NCI-H1930 (cell line): ENCODE data around the gene CXCL12.

ENCODE experiments used
- DNase-seq, 2 experiments: peaks; one replicate each; lab custom pipeline; 2025; lab: John Stamatoyannopoulos, UW

CXCL12 gene

DNA sequence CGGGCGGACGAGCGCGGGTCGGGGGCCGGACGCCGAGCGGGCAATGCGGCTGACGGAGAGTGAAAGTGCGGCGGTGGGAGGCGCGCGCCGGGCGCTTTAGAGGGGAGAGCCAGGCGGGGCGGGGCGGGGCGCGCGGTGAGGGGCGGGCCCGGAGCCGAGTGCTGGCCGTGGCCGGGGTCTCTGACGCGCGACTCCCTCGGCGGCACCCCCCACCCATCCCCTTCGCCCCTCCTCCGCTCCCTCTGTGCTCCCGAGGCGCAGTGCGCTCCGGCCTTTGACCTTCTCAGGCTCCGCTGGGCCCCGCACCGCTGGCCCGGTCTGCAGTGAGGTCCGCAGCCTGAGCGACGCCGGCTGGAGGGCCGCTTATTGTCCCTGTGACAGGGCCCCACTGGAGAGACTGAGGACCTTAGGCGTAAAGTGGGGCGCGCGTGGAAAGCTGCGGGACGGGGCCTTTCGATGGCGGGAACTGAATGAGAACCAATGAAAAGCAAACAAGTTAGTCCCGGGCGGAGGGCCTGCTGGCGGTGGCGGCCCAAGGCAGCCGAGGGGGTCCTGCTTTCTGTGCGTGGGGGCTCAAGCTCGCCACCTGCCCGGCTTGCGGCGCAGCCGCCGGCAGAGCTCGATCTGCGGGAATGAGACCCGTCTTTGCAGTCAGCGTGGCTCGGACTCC, at the start of gene CXCL12:
Gene CXCL12 (minus strand): TSS at position 72 of the 670 bp plus-strand sequence. CDS start 92 bp downstream, outside the sequence.
- no peak for DNase-seq

DNA sequence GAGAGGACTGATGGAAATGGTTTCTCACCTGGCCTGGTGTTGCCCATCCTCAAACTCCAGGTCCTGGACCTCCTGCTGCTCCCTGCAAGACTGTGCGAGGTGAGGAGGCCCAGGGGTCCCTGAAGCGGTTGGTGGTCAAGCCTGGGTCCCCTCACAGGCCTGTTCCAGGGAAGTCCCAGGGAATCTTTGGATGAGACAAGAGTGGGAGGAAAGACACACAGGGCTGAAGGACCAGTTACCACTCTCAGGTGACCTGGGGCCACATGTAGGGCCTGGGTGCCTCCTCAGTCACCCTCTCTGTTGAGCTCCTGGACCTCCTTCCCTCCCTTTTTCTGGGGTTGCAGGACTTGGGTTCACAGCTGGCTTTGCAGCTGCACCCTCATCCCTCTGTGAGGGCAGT, 42.6 kb upstream of the CXCL12 start:
- DNase-seq: no peak

GRCh38 chr10:44427037-44427436, 42.1 kb upstream of the CXCL12 start:
- DNase-seq: no peak

DNA sequence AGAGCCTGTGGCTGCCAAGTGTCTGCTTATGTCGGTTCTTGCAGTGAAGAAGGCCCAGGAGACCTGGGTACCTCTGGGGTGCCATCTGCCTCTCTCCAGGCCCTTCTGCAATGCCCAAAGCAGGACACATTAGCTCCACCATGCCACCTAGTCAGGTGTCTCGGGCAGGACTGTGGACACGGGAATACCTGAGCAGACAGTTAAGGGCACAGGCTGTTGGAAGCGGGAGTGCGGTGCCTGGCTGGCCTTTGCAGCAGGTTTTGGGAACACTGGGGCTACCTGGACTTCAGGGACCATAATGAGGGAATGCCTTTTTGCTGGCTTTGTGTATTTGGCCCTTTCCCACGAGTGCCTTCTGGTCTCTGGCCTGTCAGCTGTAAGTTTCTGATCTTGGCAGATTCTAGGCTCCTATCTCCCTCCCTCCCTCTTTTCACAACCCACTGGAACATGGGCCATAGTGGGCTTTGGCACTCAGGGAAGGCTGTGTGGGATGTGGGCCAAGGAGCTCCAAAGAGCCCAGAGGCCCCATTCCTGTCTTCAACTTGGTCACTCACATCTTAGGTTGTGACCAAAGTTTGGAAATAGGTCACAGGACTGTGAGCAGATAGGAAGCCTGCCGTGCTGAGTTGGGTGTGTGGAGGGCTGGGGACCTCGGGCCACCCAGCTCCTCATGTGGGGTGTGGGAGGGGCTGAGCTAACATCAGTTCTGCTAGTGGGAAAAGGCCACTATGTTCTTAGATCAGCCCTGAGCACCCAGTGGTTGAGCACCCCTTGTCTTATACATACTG, 41.5 kb upstream of the CXCL12 start:
- DNase-seq: no peak

DNA sequence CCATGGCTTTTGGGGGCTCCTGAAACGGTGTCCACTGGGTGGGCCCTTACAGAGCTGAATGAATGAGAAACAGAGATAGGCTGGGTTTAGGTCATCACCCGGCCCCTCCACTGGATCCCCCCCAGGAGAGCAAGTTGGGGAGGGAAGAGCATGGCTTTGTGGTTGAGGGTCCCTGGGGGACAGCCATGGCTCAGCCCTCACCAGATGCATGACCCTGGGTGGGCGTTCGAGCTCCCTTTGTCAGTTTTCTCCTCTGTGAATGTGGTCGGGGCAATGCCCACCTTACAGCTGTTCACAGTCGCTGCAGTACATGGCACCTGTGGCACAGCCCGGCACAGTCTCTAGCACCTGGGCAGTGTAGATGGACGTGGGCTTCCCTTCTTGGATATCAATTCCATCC, 40.6 kb upstream of the CXCL12 start:
- DNase-seq: no peak

- DNase-seq: no peak
These were observed 40.1 kb upstream of the CXCL12 start for GRCh38 chr10:44424957-44425356.

- DNase-seq: no peak
These were observed 39.4 kb upstream of the CXCL12 start for GRCh38 chr10:44424298-44424697.

GRCh38 chr10:44422570-44423101, 37.7 kb upstream of the CXCL12 start:
- DNase-seq: no peak

- no peak for DNase-seq
These were observed 37.3 kb upstream of the CXCL12 start for GRCh38 chr10:44422153-44422552.

DNA sequence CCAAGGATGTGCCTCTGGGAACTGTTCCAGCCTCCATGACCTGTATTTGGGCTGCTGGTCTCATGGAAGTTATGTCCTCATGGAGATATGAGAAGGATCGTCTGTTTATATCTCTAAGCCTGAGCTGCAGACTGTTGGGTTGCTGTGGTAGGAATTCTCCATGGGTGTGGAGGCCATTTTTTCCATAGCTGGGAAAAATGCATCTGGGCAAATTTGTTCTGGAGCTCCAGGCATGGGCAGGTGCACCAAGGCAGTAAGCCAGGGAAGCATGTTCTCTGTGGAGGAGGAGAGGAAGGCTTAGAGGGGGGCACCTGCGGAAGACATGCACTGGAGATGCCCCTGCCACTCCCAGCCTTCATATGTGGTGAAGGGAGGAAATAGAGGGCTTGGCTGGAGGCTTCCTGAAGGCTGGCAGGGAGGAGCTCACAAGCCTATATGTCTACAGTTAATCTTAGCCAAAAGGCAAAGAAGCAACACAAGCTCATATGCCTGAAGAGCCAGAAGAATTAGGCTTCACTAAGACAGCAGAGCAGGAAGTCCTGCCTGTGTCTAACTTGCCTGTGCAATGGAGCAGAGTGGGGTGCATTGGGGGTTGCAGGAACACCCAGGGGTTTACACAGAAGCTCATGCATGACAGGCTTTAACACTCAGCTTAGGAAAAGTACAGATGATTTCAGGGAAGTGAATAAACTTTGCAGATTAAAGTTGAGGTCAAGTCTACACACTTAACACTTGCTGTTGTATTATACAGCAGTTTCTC, 35.1 kb upstream of the CXCL12 start:
- DNase-seq: no peak

DNA sequence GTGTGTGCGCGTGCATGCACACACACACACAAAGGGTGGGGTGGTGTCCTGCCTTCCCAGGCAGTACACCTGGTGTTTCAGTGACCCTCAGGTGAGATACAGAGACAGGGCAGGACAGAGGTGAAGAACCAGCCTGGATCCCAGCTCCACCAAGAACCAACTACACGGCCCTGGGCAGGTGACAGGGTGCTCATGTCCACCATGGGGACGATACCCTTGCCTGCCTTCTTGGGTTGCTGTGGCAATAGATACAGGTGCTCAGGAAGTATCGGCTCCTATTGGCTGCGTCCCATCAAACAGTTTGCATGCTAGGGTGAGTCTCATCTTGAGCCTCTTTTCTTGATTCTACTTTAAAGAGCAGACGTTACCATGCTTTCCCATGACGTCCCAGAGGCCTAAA, 33.7 kb upstream of the CXCL12 start:
- DNase-seq: no peak

GRCh38 chr10:44417761-44418160, 32.9 kb upstream of the CXCL12 start:
- no peak for DNase-seq

DNA sequence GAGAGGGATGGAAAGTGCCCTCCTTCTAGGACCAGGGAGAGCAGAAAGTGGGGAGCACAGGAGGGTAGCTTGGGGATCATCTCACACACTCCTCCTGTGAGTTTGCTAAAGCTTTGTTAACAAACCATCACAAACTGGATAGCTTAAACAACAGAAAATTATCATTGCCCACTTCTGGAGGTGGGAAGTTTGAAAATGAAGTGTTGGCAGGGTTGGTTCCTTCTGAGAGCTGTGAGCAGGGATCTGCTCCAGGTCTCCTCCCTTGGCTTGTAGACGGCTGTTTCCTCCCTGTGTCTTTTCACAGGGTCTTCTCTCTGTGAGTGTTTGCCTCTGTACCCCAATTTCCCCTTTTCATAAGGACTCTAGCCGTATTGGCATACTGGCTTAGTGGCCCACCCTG, 32.0 kb upstream of the CXCL12 start:
- no peak for DNase-seq

DNA sequence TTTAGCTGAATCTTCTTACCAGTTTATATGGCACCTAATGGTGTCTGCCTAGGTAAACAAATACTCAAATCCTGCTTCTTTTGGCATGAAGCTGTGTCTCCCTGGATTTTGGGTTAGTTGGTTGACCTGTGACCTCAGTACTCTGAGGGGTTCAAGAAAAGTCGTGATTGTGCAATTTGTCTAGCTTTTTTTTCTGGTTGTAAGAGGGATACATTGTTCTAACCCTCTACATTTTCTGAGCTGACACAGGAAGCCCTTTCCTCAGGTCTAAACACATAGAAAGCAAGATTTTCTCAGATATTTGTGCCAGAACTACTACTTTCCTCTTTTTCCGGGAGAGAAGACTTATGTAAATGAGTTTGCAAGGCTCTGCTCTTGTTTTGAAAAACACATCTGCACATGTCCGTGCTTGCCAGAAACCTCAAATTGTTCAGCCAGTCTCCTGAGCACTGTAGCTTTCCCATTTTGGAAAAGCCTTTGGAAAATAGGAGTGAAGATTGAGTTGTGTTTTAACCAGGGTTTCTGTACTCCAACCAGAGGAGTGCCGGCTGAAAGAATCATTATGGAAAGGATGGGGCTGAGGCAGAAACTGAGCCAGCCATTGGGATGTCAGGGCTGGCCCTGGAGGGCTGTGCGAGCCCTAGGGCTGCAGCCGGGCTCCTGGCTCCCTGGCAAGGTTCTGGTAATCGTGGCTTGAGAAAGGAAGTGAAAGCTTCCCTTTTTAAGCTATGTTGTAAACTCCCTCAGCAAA, 31.3 kb upstream of the CXCL12 start:
- DNase-seq: no peak

DNA sequence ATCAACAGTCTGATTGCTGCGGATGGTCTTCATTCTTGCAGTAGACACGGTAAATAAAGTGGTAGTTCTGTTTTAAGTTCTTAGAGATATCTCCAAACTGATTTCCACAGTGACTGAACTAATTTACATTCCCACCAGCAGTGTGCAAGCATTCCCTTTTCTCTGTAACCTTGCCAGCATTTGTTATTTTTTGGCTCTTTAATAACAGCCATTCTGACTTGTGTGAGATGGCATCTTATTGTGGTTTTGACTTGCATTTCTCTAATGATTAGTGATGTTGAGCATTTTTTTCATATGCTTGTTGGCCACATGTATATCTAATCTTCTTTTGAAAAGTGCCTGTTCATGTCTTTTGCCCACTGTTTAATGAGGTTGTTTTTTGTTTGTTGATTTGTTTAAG, 30.2 kb upstream of the CXCL12 start:
- no peak for DNase-seq

- DNase-seq: no peak
These were observed 28.5 kb upstream of the CXCL12 start for GRCh38 chr10:44413416-44413815.

DNA sequence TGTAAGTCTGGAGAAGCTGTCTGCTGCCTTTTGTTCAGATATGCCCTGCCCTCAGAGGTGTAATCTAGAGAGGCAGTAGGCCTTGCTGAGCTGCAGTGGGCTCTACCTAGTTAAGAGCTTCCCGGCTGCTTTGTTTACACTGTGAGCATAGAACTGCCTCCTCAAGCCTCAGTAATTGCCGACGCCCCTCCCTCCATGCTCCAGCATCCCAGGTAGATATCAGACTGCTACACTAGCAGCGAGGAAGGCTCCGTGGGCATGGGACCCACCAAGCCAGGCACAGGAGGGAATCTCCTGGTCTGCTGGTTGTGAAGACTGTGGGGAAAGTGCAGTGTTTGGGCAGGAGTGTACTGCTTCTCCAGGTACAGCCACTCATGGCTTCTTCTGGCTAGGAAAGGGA, 26.4 kb upstream of the CXCL12 start:
- DNase-seq: no peak

GRCh38 chr10:44404741-44405437, 20.0 kb upstream of the CXCL12 start:
- DNase-seq: no peak

DNA sequence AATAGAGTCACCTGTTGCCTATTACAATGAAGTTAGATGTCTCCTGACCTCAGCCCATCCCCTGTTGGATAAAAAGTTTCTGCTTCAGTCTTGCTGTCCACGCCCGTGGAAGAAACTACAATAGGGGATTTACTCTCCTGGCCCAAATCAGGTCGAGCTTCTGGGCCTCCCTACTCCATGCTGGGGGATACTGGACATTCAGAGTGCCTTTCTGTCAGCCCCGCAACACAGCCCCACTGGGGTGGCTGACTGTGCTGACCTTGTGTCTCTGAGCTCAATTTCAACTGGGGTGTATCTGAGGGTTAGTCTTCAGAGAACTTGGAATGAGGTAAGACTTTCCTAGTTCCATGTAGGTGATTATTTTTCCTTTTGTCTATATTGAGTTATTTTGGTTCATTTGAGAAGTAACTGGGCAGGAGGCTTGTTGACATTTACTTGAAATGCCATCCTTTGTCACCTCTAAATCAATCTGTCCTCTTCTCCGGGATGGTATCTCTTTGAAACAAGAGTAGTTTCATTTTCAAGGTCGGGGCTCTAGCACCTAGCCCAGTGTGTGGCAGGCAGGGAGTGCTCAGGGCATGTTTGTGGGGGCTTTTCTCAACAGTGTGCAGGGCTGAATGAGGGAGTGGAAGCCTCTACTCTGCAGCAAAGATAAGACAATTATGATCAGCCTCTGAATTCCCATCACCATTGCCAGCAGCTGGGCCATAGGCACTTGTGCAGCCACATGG, 17.7 kb upstream of the CXCL12 start:
- no peak for DNase-seq

- no peak for DNase-seq
These were observed 15.6 kb upstream of the CXCL12 start for GRCh38 chr10:44400541-44400940.
